Natural killer cell treated with Interleukin-12 subunit alpha and Interleukin-12 subunit beta and Interleukin-15 and Interleukin-18, amount 100 ng/mL, for 72 hours (primary cell): ENCODE measurements around the gene SRP19. TPM values are rescaled to one million over a fixed set of nuclear protein-coding genes. Genes with fewer than 3 reads are reported as not detected.

Experiments used
- ATAC-seq, 2 donors: fragments of 150-1000 bp; cut with Tn5 transposase in 1 of 2; sonication (Bioruptor Pico), chemical (Tn5 transposase) in 1 of 2; 2 replicates each; pipeline ENCODE4 v1.10.0; 2021
- DNase-seq: peaks from one replicate; pipeline ENCODE4 v3.0.0; 2022; ENCODE audit warnings: low spot score
- H3K27ac Mint-ChIP-seq, 2 donors: 1 replicate in 1 of 2; 2 replicates in 1 of 2; pipeline ENCODE4 v1.8.0; 2022; ENCODE audit warnings: mixed read lengths in 2 of 2, mild to moderate bottlenecking in 1 of 2, moderate library complexity in 1 of 2
- H3K27me3 Mint-ChIP-seq, 2 donors: 1 replicate in 1 of 2; 2 replicates in 1 of 2; pipeline ENCODE4 v1.8.0; 2022; ENCODE audit warnings: mixed read lengths in 2 of 2
- H3K36me3 Mint-ChIP-seq: one replicate; pipeline ENCODE4 v1.8.0; 2022; ENCODE audit warnings: mixed read lengths
- H3K4me1 Mint-ChIP-seq, 2 donors: 1 replicate in 1 of 2; 2 replicates in 1 of 2; pipeline ENCODE4 v1.8.0; 2022; ENCODE audit warnings: low read depth in 2 of 2, mixed read lengths in 2 of 2, mild to moderate bottlenecking in 1 of 2
- H3K4me3 Mint-ChIP-seq: one replicate; pipeline ENCODE4 v1.8.0; 2022; ENCODE audit warnings: mixed read lengths
- H3K9me3 Mint-ChIP-seq: 2 replicates; pipeline ENCODE4 v1.8.0; 2022; ENCODE audit warnings: mixed read lengths
- total RNA-seq, 2 donors: library from RNA; stranded (reverse); gene quantifications; one replicate each; pipeline ENCODE4 v1.2.3, GENCODE V29; 2022

SRP19 gene
- total RNA-seq, 2 donors from 2014 or later = 62.4 to 70.7 TPM

GRCh38 chr5:112915831-112916230 is 54.7 kb downstream of the SRP19 start:
- Mint-ChIP-seq H3K4me3 (peak overlapping the region; percentile 52), H3K9me3 (no peaks in the 10 kb centered on the region), H3K27me3 (no peaks in the 10 kb centered on the region), H3K4me1 (peaks cover 53 to 63% of the 10 kb centered on the region in 2 donors), H3K36me3 (peaks cover 36% of the 10 kb centered on the region), H3K27ac (peak overlapping the region; percentile 59 to 63)
- peak; percentile 54 to 73 for ATAC-seq
- DNase-seq = no peak

DNA sequence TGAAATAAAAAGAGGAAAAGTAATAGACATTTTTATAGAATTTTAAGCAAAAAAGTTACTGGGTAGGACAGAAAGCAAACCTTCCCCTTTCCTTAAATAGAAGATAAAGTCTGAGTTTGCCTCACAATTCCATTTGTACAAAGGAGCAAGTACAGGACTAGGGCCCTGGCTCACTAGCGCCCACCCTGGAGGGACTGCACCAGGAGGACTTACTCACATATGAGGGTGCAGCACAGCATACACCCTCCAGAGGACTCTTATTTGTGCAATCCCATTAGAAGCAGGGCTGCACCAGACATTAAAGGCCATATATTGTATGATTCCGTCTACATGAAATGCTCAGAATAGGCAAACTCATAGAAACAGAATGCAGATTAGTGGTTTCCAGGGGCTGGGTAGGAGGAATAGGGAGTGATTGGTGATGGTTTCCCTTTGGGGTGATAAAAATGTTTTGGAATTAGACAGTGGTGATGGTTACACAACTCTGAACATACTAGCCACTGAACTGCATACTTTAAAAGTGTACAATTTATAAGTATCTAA is 56.4 kb downstream of the SRP19 start:
- DNase-seq (no peak), ATAC-seq (no peak)
- H3K4me3 Mint-ChIP-seq = peak overlapping the region; percentile 50
- no peaks in the 10 kb centered on the region for H3K27me3 Mint-ChIP-seq
- H3K27ac Mint-ChIP-seq = peak overlapping the region; percentile 59 to 63
- H3K4me1 Mint-ChIP-seq = peaks cover 55 to 68% of the 10 kb centered on the region in 2 donors
- no peaks in the 10 kb centered on the region for H3K9me3 Mint-ChIP-seq
- peaks cover 31% of the 10 kb centered on the region for H3K36me3 Mint-ChIP-seq

DNA sequence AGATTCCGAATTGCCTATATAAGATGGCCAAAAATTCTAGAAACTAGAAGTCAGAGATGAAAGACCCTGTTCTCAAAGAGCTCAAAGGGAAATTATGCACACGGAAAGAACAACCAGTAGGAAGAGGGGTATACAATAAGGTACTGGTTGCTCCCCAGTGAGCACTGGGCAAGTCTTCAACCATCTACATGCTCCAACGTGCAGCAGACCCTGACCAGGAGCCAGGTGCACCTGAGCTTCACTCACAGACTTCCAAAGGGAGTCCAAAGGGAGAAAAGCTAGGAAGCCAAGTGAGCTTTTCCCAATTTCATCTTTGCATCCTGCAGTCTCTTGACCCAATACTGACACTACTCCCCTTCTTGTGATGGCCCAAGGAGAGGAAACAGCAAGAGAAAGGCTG is 57.0 kb downstream of the SRP19 start:
- Mint-ChIP-seq H3K27ac (peak overlapping the region; percentile 59 to 63), H3K9me3 (no peaks in the 10 kb centered on the region), H3K27me3 (no peaks in the 10 kb centered on the region), H3K36me3 (peaks cover 27% of the 10 kb centered on the region), H3K4me1 (peaks cover 56 to 68% of the 10 kb centered on the region in 2 donors), H3K4me3 (peak overlapping the region; percentile 50)
- ATAC-seq (no peak), DNase-seq (no peak)

DNA sequence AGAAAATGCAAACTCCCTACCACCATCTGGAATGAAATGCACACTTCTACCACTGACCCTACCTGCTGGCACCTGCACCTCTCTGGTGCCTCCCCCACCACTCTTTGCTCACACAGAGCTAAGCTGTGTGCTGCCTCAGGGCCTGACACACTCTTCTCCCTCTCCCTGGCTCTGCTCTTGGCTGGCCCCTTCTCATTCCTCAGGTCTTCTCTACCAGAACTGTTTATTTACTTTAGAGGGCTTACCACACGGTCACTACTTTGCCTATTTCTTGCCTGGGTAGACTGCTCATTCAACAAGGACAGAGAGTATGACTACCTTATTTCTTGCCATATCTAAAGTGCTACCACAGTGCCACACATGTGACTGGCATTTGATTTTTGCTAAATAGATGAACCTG is 57.6 kb downstream of the SRP19 start:
- Mint-ChIP-seq H3K27ac (peak overlapping the region; percentile 59 to 63), H3K36me3 (peaks cover 24% of the 10 kb centered on the region), H3K9me3 (no peaks in the 10 kb centered on the region), H3K27me3 (no peaks in the 10 kb centered on the region), H3K4me3 (peak overlapping the region; percentile 50), H3K4me1 (peaks cover 57 to 70% of the 10 kb centered on the region in 2 donors)
- DNase-seq (no peak), ATAC-seq (no peak)

Other genes with a start within 250 kb of the SRP19 start
- gene APC, start 123.4 kb upstream of the SRP19 start, total RNA-seq = 10 to 100 TPM; 31.8 to 38.5 TPM
- gene REEP5, start 60.9 kb downstream of the SRP19 start, total RNA-seq = 100 to 1,000 TPM; 102 to 113 TPM
- 10 to 100 TPM; 76.9 to 95.1 TPM for gene DCP2, start 115.5 kb downstream of the SRP19 start, total RNA-seq